ENCODE measurements around the gene SPCS1. TPM values are rescaled to one million over a fixed set of nuclear protein-coding genes. Genes with fewer than 3 reads are reported as not detected.
A peak's percentile ranks its signal among the peaks of the same experiment; 100 is the strongest.

SPCS1 gene
- total RNA-seq, 1 experiment from 2014 or later, result 151 TPM

GRCh38 chr3:52704611-52705437 lies 1.1 kb upstream of the SPCS1 start:
- no peak for DNase-seq
- CTCF ChIA-PET, result no interaction called here
- H3K36me3 Mint-ChIP-seq (ENCODE audit: insufficient read depth, unreplicated experiment), result peaks cover 35% of the 10 kb centered on the region
- peak overlapping the region; percentile 90 for H3K4me3 Mint-ChIP-seq (ENCODE audit: low read depth, unreplicated experiment)
- no peaks in the 10 kb centered on the region for H3K27me3 Mint-ChIP-seq (ENCODE audit: unreplicated experiment)
- H3K27ac Mint-ChIP-seq (ENCODE audit: unreplicated experiment), result peak overlapping the region; percentile 79
- H3K9me3 Mint-ChIP-seq (ENCODE audit: low read depth, unreplicated experiment), result no peaks in the 10 kb centered on the region
- TF ChIP-seq CTCF (IDR thresholded peaks at IDR 0.05; ENCODE audit: unreplicated experiment), result no peak
- H3K4me1 Mint-ChIP-seq (ENCODE audit: low read depth, unreplicated experiment), result peaks cover 8% of the 10 kb centered on the region
- no TSS peak for BruUV-seq (replicated peaks)
- intact Hi-C loops (cut with micrococcal nuclease; ENCODE audit: unreplicated experiment), result no loop called here

- intact Hi-C loops (cut with micrococcal nuclease; ENCODE audit: unreplicated experiment), result no loop called here
- H3K27me3 Mint-ChIP-seq (ENCODE audit: unreplicated experiment), result no peaks in the 10 kb centered on the region
- CTCF ChIA-PET, result no interaction called here
- H3K4me3 Mint-ChIP-seq (ENCODE audit: low read depth, unreplicated experiment), result peak overlapping the region; percentile 90
- BruUV-seq (replicated peaks), result no TSS peak
- peak overlapping the region; percentile 79 for H3K27ac Mint-ChIP-seq (ENCODE audit: unreplicated experiment)
- TF ChIP-seq CTCF (IDR thresholded peaks at IDR 0.05; ENCODE audit: unreplicated experiment), result no peak
- DNase-seq, result no peak
- H3K36me3 Mint-ChIP-seq (ENCODE audit: insufficient read depth, unreplicated experiment), result peaks cover 39% of the 10 kb centered on the region
- no peaks in the 10 kb centered on the region for H3K9me3 Mint-ChIP-seq (ENCODE audit: low read depth, unreplicated experiment)
- H3K4me1 Mint-ChIP-seq (ENCODE audit: low read depth, unreplicated experiment), result peaks cover 8% of the 10 kb centered on the region
Measured at GRCh38 chr3:52705438-52705687, 543 bp upstream of the SPCS1 start.

GRCh38 chr3:52707585-52707984 lies 1.7 kb downstream of the SPCS1 start:
- peaks cover 8% of the 10 kb centered on the region for H3K4me1 Mint-ChIP-seq (ENCODE audit: low read depth, unreplicated experiment)
- DNase-seq, result no peak
- H3K36me3 Mint-ChIP-seq (ENCODE audit: insufficient read depth, unreplicated experiment), result peaks cover 39% of the 10 kb centered on the region
- intact Hi-C loops (cut with micrococcal nuclease; ENCODE audit: unreplicated experiment), result no loop called here
- no peaks in the 10 kb centered on the region for H3K9me3 Mint-ChIP-seq (ENCODE audit: low read depth, unreplicated experiment)
- no peak overlapping the region for H3K27ac Mint-ChIP-seq (ENCODE audit: unreplicated experiment)
- H3K27me3 Mint-ChIP-seq (ENCODE audit: unreplicated experiment), result no peaks in the 10 kb centered on the region
- no peak for TF ChIP-seq CTCF (IDR thresholded peaks at IDR 0.05; ENCODE audit: unreplicated experiment)
- H3K4me3 Mint-ChIP-seq (ENCODE audit: low read depth, unreplicated experiment), result peak overlapping the region; percentile 90
- CTCF ChIA-PET, result no interaction called here
- BruUV-seq (replicated peaks), result no TSS peak

- no peaks in the 10 kb centered on the region for H3K4me1 Mint-ChIP-seq (ENCODE audit: low read depth, unreplicated experiment)
- no peaks in the 10 kb centered on the region for H3K27me3 Mint-ChIP-seq (ENCODE audit: unreplicated experiment)
- H3K27ac Mint-ChIP-seq (ENCODE audit: unreplicated experiment), result no peak overlapping the region
- no peak for TF ChIP-seq CTCF (IDR thresholded peaks at IDR 0.05; ENCODE audit: unreplicated experiment)
- DNase-seq, result no peak
- CTCF ChIA-PET, result no interaction called here
- H3K9me3 Mint-ChIP-seq (ENCODE audit: low read depth, unreplicated experiment), result no peaks in the 10 kb centered on the region
- no peak overlapping the region for H3K4me3 Mint-ChIP-seq (ENCODE audit: low read depth, unreplicated experiment)
- intact Hi-C loops (cut with micrococcal nuclease; ENCODE audit: unreplicated experiment), result no loop called here
- H3K36me3 Mint-ChIP-seq (ENCODE audit: insufficient read depth, unreplicated experiment), result peaks cover 30% of the 10 kb centered on the region
- BruUV-seq (replicated peaks), result no TSS peak
Measured at GRCh38 chr3:52710512-52710911, 4.6 kb downstream of the SPCS1 start.
